HepG2 (cell line): ENCODE data around the gene ADGRB2. TPM values are rescaled to one million over a fixed set of nuclear protein-coding genes. Genes with fewer than 3 reads are reported as not detected.
A peak's percentile ranks its signal among the peaks of the same experiment; 100 is the strongest.

Experiments used
- DMAP1 ChIP-seq: IDR thresholded peaks from 2 replicates; pipeline ENCODE4 v1.6.1; 2016
- HDAC6 ChIP-seq: fragments of 200-600 bp; sonication (generic); IDR thresholded peaks from 2 replicates; pipeline ENCODE4 v1.7.0; 2017; ENCODE audit warnings: mild to moderate bottlenecking, antibody characterized with exemption, low read length, low read depth
- HIC2 ChIP-seq: sonication (generic); formaldehyde crosslinking; IDR thresholded peaks from 2 replicates; pipeline ENCODE4 v1.9.0; 2022; ENCODE audit warnings: low read depth, missing genetic modification reagents
- HMGA1 ChIP-seq: sonication (generic); formaldehyde crosslinking; conservative IDR thresholded peaks from 2 replicates; pipeline ENCODE4 v1.4.0; 2020; ENCODE audit warnings: missing genetic modification reagents
- IKZF5 ChIP-seq: IDR thresholded peaks from 2 replicates; pipeline ENCODE4 v1.6.1; 2018; ENCODE audit warnings: missing genetic modification reagents, mild to moderate bottlenecking, missing compliant biosample characterization
- ISX ChIP-seq: sonication (generic); formaldehyde crosslinking; conservative IDR thresholded peaks from 2 replicates; pipeline ENCODE4 v1.5.0; 2020; ENCODE audit warnings: missing genetic modification reagents
- KMT2A ChIP-seq: sonication (generic); formaldehyde crosslinking; IDR thresholded peaks from 2 replicates; pipeline ENCODE4 v1.4.0; 2020; ENCODE audit warnings: missing genetic modification reagents
- MEIS1 ChIP-seq: sonication (generic); formaldehyde crosslinking; IDR thresholded peaks from 2 replicates; pipeline ENCODE4 v1.9.0; 2021; ENCODE audit warnings: mild to moderate bottlenecking, missing genetic modification reagents, moderate library complexity, borderline replicate concordance
- MIXL1 ChIP-seq: IDR thresholded peaks from 2 replicates; pipeline ENCODE4 v1.6.1; 2016
- MNT ChIP-seq: fragments of 450-650 bp; IDR thresholded peaks from 2 replicates; pipeline ENCODE4 v1.6.1; 2016
- NR3C1 ChIP-seq: sonication (generic); formaldehyde crosslinking; IDR thresholded peaks from 2 replicates; pipeline ENCODE4 v1.4.0; 2020; ENCODE audit warnings: missing genetic modification reagents
- PAX8 ChIP-seq: sonication (generic); formaldehyde crosslinking; IDR thresholded peaks from 2 replicates; pipeline ENCODE4 v1.8.0; 2022; ENCODE audit warnings: mild to moderate bottlenecking, missing genetic modification reagents, borderline replicate concordance
- RAD21 ChIP-seq: fragments of 450-650 bp; formaldehyde crosslinking; IDR thresholded peaks from 2 replicates; pipeline ENCODE4 v1.5.0; 2020; ENCODE audit warnings: mild to moderate bottlenecking
- STAG1 ChIP-seq: sonication (generic); formaldehyde crosslinking; IDR thresholded peaks from 2 replicates; pipeline ENCODE4 v1.4.0; 2020; ENCODE audit warnings: missing genetic modification reagents
- THAP9 ChIP-seq: sonication (generic); formaldehyde crosslinking; IDR thresholded peaks from 2 replicates; pipeline ENCODE4; 2020; ENCODE audit warnings: missing genetic modification reagents, mild to moderate bottlenecking, borderline replicate concordance
- YEATS2 ChIP-seq: sonication (generic); formaldehyde crosslinking; IDR thresholded peaks from 2 replicates; pipeline ENCODE4 v1.4.0; 2020; ENCODE audit warnings: missing genetic modification reagents, borderline replicate concordance
- ZBTB25 ChIP-seq: IDR thresholded peaks from 2 replicates; pipeline ENCODE4 v1.6.1; 2018; ENCODE audit warnings: missing genetic modification reagents
- ZNF501 ChIP-seq: sonication (generic); formaldehyde crosslinking; IDR thresholded peaks from 2 replicates; pipeline ENCODE4 v1.5.1; 2020; ENCODE audit warnings: mild to moderate bottlenecking, moderate library complexity, missing genetic modification reagents
- ZNF770 ChIP-seq: sonication (generic); formaldehyde crosslinking; IDR thresholded peaks from 2 replicates; pipeline ENCODE4 v1.5.0; 2020; ENCODE audit warnings: mild to moderate bottlenecking, missing genetic modification reagents
- ZSCAN30 ChIP-seq: sonication (generic); formaldehyde crosslinking; IDR thresholded peaks from 2 replicates; pipeline ENCODE4 v1.5.0; 2020; ENCODE audit warnings: mild to moderate bottlenecking, missing genetic modification reagents
- polyA plus RNA-seq, 8 experiments: library from polyadenylated mRNA; depleted of rRNA in 3 of 8; stranded (reverse) in 7 of 8; unstranded in 1 of 8; fragments of >200 nt; fragmentation: Illumina TruSeq in 4 of 8; extraction: Trizol in 4 of 8; gene quantifications; 2 replicates each; pipeline versions ENCODE4 v1.2.1 to v1.2.3, GENCODE V29; 2011 to 2016; ENCODE audit warnings: low read depth in 4 of 8, missing spikeins in 1 of 8, mixed read lengths in 1 of 8; ENCODE audit not compliant: insufficient read depth in 1 of 8
- total RNA-seq, 5 experiments: library from RNA; depleted of rRNA; stranded (reverse); fragments of >200 nt; fragmentation: Illumina TruSeq; extraction: Trizol; gene quantifications; 2 replicates each; pipeline ENCODE4 v1.2.3, GENCODE V29; 2016; ENCODE audit warnings: low read depth in 1 of 5

Gene ADGRB2
- total and polyA plus RNA-seq, 2 of the 13 experiments (the other 11 are each of a cell fraction or from before 2014, with no cell fraction given) = 0.03 to 0.09 TPM

GRCh38 chr1:31714442-31715086, 49.6 kb downstream of the ADGRB2 start (continued):
- no peak for TF ChIP-seq ZNF770 (CRISPR knock-in tag)
- no peak for TF ChIP-seq YEATS2 (CRISPR knock-in tag)
- TF ChIP-seq THAP9 = no peak
- TF ChIP-seq DMAP1 (CRISPR knock-in tag) = no peak
- no peak for TF ChIP-seq MIXL1 (CRISPR knock-in tag)
- TF ChIP-seq IKZF5 = no peak
- TF ChIP-seq PAX8 (CRISPR knock-in tag) = no peak
- TF ChIP-seq HDAC6 = no peak
- no peak for TF ChIP-seq HIC2
- TF ChIP-seq MNT = no peak
- TF ChIP-seq KMT2A (CRISPR knock-in tag) = no peak
- no peak for TF ChIP-seq ZSCAN30
- no peak for TF ChIP-seq NR3C1
- TF ChIP-seq HMGA1 (CRISPR knock-in tag) = no peak
- no peak for TF ChIP-seq ISX
- TF ChIP-seq ZBTB25 (CRISPR knock-in tag) = no peak
- 0 out of 2 replicates have a peak, but pooled peaks have one; percentile 8 for TF ChIP-seq MEIS1 (CRISPR knock-in tag)
- peak; percentile 50 for TF ChIP-seq STAG1 (CRISPR knock-in tag)
- TF ChIP-seq RAD21 (CRISPR knock-in tag) = no peak; the same call in 1 of the 2 replicates
- 0 out of 2 replicates have a peak, but pooled peaks have one; percentile 5 for TF ChIP-seq ZNF501 (CRISPR knock-in tag)
